Activated CD8-positive, alpha-beta T cell treated with anti-CD3 and anti-CD28 coated beads for 36 hours (primary cell): ENCODE results near the gene TBX4. TPM values are rescaled to one million over a fixed set of nuclear protein-coding genes. Genes with fewer than 3 reads are reported as not detected.

Experiments
- ATAC-seq: fragments of 200-7000 bp; cut with Tn5 transposase; one replicate; pipeline ENCODE4 v1.10.0; 2021; ENCODE audit warnings: mild to moderate bottlenecking, moderate library complexity
- CTCF ChIA-PET: fragments of 350-600 bp; sonication (Branson Sonifier 250); formaldehyde crosslinking; loops from one replicate; lab custom pipeline; 2021; ENCODE audit warnings: antibody characterized with exemption; lab: Charles Lee
- POLR2A ChIA-PET: fragments of 350-600 bp; sonication (Branson Sonifier 250); formaldehyde crosslinking; loops from one replicate; lab custom pipeline; 2021; ENCODE audit warnings: antibody characterized with exemption; lab: Charles Lee
- DNase-seq: peaks from one replicate; pipeline ENCODE4 v3.0.0-alpha.2; 2020
- H3K27ac Mint-ChIP-seq: one replicate; pipeline ENCODE4 v1.8.0; 2021; ENCODE audit warnings: mild to moderate bottlenecking, mixed read lengths
- H3K27me3 Mint-ChIP-seq: one replicate; pipeline ENCODE4 v1.8.0; 2021; ENCODE audit warnings: mixed read lengths
- H3K36me3 Mint-ChIP-seq: one replicate; pipeline ENCODE4 v1.8.0; 2021; ENCODE audit warnings: low read depth, mixed read lengths
- H3K4me1 Mint-ChIP-seq: one replicate; pipeline ENCODE4 v1.8.0; 2021; ENCODE audit warnings: low read depth, mixed read lengths
- H3K4me3 Mint-ChIP-seq: one replicate; pipeline ENCODE4 v1.8.0; 2021; ENCODE audit warnings: mild to moderate bottlenecking, moderate library complexity, mixed read lengths
- H3K9me3 Mint-ChIP-seq: one replicate; pipeline ENCODE4 v1.8.0; 2021; ENCODE audit warnings: mixed read lengths
- CTCF ChIP-seq: fragments of 200-600 bp; IDR thresholded peaks from one replicate; pipeline ENCODE4 v1.8.0; 2022; ENCODE audit warnings: antibody characterized with exemption, mild to moderate bottlenecking
- intact Hi-C: fragments of 100-400 bp; cut with micrococcal nuclease; formaldehyde crosslinking; loops from one replicate; pipeline ENCODE4 v1.10.0; 2022
- total RNA-seq, 2 experiments: library from RNA; stranded (reverse); gene quantifications; one replicate each; pipeline ENCODE4 v1.2.3, GENCODE V29; 2021

TBX4 gene
- total RNA-seq, 2 experiments from 2014 or later, result not detected

- CTCF ChIA-PET, result interaction anchor here (1.4 kb wide), 1 partner anchor 12 kb away, joined by 3 read pairs; no protein-coding TSS in a partner anchor
- intact Hi-C loops, result no loop called here
- DNase-seq, result no peak
Measured at GRCh38 chr17:61465550-61466237, 13.5 kb downstream of the TBX4 start.

GRCh38 chr17:61466246-61466645 lies 14.0 kb downstream of the TBX4 start:
- ATAC-seq (no peak), DNase-seq (no peak)
- Mint-ChIP-seq H3K9me3 (no peaks in the 10 kb centered on the region), H3K36me3 (no peaks in the 10 kb centered on the region), H3K4me1 (peaks cover 7% of the 10 kb centered on the region), H3K27ac (no peak overlapping the region), H3K27me3 (peaks cover 28% of the 10 kb centered on the region), H3K4me3 (no peak overlapping the region)
- intact Hi-C loops, result no loop called here
- TF ChIP-seq CTCF, result no peak
- ChIA-PET CTCF (interaction anchor here (1.0 to 1.4 kb wide), 2 partner anchors 12 to 49 kb away, joined by 3 read pairs; no protein-coding TSS in a partner anchor), POLR2A (no interaction called here)

More at GRCh38 chr17:61465550-61466237, 13.5 kb downstream of the TBX4 start:
- peaks cover 11% of the 10 kb centered on the region for H3K4me1 Mint-ChIP-seq
- H3K36me3 Mint-ChIP-seq, result no peaks in the 10 kb centered on the region
- POLR2A ChIA-PET, result no interaction called here
- no peak for TF ChIP-seq CTCF
- no peaks in the 10 kb centered on the region for H3K9me3 Mint-ChIP-seq
- peaks cover 33% of the 10 kb centered on the region for H3K27me3 Mint-ChIP-seq
- no peak overlapping the region for H3K4me3 Mint-ChIP-seq
- no peak overlapping the region for H3K27ac Mint-ChIP-seq
- no peak for ATAC-seq

GRCh38 chr17:61467416-61468262 lies 15.4 kb downstream of the TBX4 start:
- ChIA-PET POLR2A (interaction anchor here (0.6 to 1.5 kb wide), 3 partner anchors 9 to 76 kb away, joined by 3 to 4 read pairs (median 3); no protein-coding TSS in a partner anchor), CTCF (interaction anchor here (0.8 to 1.4 kb wide), 5 partner anchors 13 to 55 kb away, joined by 3 to 5 read pairs (median 3); no protein-coding TSS in a partner anchor)
- H3K9me3 Mint-ChIP-seq, result no peaks in the 10 kb centered on the region
- DNase-seq (no peak), ATAC-seq (no peak)
- H3K4me1 Mint-ChIP-seq, result peaks cover 1% of the 10 kb centered on the region
- intact Hi-C loops, result no loop called here
- no peaks in the 10 kb centered on the region for H3K36me3 Mint-ChIP-seq
- H3K27me3 Mint-ChIP-seq, result peaks cover 18% of the 10 kb centered on the region
- no peak overlapping the region for H3K4me3 Mint-ChIP-seq
- TF ChIP-seq CTCF, result no peak
- no peak overlapping the region for H3K27ac Mint-ChIP-seq

- ChIA-PET POLR2A (interaction anchor here (0.6 to 1.5 kb wide), 2 partner anchors 10 to 75 kb away, joined by 3 to 4 read pairs; no protein-coding TSS in a partner anchor), CTCF (interaction anchor here (0.8 to 1.2 kb wide), 4 partner anchors 19 to 55 kb away, joined by 3 to 5 read pairs (median 3); no protein-coding TSS in a partner anchor)
- no peaks in the 10 kb centered on the region for H3K36me3 Mint-ChIP-seq
- TF ChIP-seq CTCF, result no peak
- DNase-seq (no peak), ATAC-seq (no peak)
- no peaks in the 10 kb centered on the region for H3K9me3 Mint-ChIP-seq
- no peak overlapping the region for H3K4me3 Mint-ChIP-seq
- H3K27me3 Mint-ChIP-seq, result peaks cover 13% of the 10 kb centered on the region
- no peaks in the 10 kb centered on the region for H3K4me1 Mint-ChIP-seq
- intact Hi-C loops, result no loop called here
- H3K27ac Mint-ChIP-seq, result no peak overlapping the region
Measured at GRCh38 chr17:61468263-61468907, 16.2 kb downstream of the TBX4 start.
